ENCODE measurements around the gene RFX8.

GRCh38 chr2:101402630-101403029 lies 72.3 kb downstream of the RFX8 start:
- TF ChIP-seq, protein P1, sequence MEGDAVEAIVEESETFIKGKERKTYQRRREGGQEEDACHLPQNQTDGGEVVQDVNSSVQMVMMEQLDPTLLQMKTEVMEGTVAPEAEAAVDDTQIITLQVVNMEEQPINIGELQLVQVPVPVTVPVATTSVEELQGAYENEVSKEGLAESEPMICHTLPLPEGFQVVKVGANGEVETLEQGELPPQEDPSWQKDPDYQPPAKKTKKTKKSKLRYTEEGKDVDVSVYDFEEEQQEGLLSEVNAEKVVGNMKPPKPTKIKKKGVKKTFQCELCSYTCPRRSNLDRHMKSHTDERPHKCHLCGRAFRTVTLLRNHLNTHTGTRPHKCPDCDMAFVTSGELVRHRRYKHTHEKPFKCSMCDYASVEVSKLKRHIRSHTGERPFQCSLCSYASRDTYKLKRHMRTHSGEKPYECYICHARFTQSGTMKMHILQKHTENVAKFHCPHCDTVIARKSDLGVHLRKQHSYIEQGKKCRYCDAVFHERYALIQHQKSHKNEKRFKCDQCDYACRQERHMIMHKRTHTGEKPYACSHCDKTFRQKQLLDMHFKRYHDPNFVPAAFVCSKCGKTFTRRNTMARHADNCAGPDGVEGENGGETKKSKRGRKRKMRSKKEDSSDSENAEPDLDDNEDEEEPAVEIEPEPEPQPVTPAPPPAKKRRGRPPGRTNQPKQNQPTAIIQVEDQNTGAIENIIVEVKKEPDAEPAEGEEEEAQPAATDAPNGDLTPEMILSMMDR (IDR thresholded peaks at IDR 0.05): no peak
- TF ChIP-seq ZFX (IDR thresholded peaks at IDR 0.05; ENCODE audit: borderline replicate concordance): no peak
